Muscle of back (tissue), 11 donors: Measurements from ENCODE around the gene SLIT3. TPM values are rescaled to one million over a fixed set of nuclear protein-coding genes. Genes with fewer than 3 reads are reported as not detected.

Source experiments
- DNase-seq, 3 donors: peaks; one replicate each; pipeline versions ENCODE4 v3.0.0 to v3.0.0-alpha.2; 2013
- polyA plus RNA-seq, 10 donors: library from polyadenylated mRNA; unstranded; fragments of 120-200 nt; gene quantifications; one replicate each; pipeline ENCODE4 v1.2.1, GENCODE V29; 2013; ENCODE audit not compliant: insufficient read length in 10 of 10

The SLIT3 gene
- polyA plus RNA-seq, 10 donors, result 6.6 to 47.9 (median 10.4) TPM

DNA sequence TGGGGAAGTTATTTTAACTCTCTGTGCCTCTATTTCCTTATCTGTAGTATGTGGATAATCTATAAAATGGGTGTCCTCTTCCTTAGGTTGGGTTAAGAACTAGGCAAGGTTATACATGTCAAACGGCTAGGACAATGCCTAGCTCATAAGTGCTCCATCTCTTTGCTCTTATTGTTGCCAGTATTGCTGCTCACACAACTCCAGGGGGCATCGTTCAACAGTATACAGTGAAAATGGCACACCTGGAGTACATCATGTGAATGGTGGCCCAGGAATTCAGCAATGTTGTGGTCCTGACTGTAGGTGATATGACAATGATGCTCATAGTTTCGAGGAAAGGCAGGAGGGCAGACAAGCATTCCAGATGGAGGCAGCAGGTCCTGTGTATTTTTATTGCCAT, 30.1 kb downstream of the SLIT3 start:
- DNase-seq, result no peak

DNA sequence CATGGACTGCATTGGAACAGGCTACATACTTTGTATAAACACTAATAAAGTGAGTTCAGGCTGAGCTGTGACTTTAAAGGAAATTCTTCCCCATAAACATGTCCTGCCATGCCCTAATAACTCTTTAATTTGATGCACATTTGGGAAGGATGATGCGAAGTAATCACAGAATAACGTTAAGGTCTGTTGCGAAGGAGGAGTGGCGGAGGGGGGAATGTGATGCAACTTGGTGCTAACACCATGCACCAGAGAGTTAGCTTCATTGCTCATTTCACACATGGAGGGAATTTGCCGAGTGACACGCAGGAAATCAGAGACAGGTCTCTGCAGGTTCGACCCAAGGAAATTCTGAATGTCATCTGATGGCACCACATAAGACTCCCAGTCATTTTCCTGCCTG, 32.9 kb downstream of the SLIT3 start:
- DNase-seq, result peak in 1 of 3 donors; percentile 65

DNA sequence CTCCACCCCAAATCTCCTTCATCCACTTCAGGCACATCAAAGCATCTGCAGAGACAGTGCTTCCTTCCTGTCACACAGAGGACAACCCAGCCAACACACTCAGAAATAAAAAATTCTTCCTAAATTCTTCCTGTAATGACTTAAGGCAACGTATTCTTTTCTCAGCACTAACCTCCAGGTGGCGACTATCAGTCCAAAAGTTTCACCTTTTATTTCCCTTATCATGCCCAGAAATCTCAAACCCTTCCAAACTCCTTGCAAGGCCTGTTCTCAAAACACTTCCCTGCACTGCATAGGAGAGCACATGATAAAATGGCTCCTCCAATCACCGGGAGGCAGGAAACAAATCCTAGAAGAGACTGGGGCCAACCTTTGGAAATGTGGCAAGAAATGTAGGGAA, 35.1 kb downstream of the SLIT3 start:
- DNase-seq, result no peak

DNA sequence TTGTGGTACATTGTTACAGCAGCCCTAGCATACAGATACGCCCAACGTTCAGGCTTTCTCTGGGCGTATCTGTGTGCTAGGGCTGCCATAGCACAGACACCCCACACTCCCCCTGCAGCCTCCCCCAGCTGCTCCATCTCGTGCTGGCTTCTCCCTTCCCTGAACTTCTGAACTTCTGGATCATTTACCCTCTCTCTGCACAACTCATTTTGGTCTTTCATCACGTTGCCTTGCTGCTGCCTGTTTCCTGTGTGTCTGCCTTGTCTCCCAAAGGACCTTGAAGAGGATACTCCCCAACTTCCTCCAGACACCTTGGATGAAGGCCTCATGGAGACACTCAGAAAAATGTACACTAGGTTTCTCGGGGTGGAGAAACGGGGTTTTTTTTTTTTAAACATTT, 37.3 kb downstream of the SLIT3 start:
- DNase-seq, result peak in 1 of 3 donors; percentile 26

DNA sequence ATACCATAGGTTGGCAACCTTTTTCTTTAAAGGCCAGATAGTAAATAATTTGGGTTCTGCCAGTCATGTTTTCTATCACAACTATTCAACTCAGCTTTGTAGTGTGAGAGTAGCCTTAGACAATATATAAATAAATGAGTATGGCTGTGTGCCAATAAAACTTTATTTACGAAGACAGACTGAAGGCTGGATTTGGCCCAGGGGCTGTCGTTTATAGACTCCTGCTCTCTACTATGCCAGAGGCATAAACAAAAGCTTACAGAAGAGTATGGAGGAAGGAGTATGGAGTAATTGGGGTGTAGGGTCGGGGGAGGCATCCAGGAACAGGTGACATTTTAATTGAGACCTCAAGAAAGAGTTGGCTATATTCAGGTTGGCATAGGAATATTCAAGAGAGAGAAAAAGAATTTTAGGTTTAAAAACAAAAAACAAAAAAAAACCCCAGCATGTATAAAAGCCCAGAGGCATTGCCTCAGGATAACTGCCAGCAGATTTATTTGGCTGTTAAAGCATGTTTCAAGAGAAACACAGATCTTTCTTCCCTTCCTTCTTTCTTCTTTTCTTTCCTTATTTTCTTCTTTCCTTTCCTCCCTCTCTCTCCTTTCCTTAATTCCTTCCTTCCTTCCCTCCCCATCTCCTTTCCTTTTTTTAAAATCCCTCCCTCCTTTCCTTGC, 39.9 kb downstream of the SLIT3 start:
- peak in 2 of 3 donors; percentile 12 to 51 for DNase-seq

DNA sequence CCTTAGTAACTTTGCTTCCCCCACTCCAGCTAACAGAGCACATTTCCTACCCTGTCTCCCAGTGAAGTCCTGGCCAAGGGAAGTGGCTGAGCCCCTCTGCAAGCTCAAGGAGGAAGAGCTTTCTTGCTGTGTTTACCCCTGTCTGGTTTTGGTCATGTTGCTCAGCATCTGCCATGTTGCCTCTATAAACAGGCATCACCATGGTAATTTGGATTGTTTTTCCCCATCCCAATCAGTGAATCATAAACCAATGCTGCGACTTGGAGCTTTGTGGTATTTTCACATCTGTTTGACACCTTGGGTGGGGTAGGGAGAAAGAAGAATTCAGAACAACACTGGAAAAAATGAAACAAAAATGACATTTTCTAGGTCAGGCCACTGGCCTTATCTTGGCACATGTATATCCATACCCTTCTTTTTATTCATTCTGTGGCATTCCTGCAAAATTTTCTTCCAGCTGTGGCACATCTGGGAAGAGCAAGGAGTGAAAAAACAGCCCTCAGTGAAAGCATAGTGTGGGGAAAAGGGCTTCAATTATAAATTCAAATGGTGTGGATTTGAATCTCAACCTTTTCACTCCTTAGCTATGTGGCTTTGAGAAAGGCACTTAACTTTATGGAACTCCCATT, 42.5 kb downstream of the SLIT3 start:
- peak in 1 of 3 donors; percentile 61 for DNase-seq

DNA sequence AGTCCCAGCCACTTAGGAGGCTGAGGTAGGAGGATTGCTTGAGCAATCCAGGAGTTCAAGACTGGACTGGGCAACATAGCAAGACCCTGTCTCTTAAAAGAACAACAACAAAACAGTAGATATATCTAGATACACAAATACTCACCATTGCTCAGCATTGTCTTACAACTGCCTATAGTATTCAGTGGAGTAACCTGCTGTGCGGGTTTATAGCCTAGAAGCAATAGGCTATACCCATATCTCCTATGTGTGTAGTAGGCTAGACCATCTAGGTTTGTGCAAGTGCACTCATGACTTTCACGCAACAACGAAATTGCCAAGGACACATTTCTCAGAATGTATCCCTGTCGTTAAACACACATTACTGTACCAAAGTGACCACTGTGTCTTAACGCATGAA, 44.7 kb downstream of the SLIT3 start:
- no peak for DNase-seq

DNA sequence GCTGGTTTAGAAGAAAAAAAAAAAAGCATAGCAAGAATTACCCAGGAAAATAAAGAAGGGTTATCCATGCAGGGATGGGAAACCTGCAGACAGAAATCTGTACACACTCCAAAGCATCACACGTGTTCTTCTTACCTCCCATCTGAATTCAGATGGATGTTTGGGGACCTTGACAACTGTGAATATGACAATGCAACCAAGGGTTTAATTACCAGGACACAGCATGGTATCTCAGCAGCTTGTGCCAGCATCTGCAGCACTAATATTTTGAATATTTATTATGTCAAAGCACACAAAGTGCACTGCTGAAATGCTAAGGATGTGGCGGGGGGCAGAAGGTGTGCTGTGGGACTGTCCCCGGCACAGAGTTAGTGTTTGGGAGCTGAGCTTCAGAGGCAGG, 47.9 kb downstream of the SLIT3 start:
- DNase-seq, result no peak

DNA sequence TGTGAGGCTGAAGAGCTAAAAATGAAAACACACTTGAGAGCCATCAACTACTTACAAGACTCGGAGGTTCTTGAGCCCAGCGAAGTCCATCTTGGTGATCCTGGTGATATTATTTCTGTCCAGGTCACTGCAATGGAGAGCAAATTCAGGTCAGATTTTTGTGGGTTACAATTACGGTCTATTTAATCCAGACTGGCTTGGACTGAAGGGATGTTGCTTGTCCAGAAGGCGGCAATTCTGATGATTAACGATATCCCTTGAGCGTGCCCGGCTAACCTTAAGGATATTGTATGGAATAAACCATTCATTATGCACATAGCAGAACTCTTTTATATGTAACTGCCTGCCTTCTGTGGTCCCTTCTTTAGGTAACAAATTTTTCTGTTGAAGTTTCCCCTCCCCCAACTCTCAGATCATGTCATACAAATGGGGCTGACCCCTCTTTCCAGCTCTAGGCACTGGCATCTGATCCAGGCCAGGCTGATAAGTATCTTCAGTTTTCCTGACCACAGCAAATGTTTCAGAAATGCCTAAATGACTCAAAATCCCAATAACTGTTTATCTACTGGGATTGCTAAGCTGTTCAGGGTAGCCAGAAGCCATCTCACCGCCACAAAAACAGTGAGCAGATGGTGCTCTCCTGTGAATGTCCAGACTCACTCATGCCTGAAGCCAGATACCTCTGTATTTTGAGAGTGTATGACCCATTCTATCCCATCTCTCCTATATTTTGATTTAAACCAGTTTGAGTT, 49.4 kb downstream of the SLIT3 start:
- peak in 1 of 3 donors; percentile 20 for DNase-seq

DNA sequence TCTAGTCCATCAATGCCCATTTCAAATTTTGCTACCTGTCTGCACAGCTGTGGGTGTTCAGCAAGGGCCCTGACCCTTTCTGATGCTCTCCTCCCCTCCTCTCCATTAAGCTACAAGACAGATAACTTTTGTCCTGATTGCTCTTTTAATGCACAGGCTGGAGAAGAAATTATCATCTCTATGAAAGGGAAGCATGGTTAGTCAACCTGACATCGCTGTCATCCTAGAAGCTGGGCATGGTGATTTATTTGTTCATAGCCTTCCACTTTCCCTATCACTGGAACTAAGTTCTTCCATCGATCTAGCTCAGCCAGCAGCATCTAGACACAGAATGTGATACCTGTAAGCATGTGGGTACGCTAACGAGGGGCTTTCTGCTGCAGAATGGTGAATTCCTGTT, 50.1 kb downstream of the SLIT3 start:
- DNase-seq, result no peak

DNA sequence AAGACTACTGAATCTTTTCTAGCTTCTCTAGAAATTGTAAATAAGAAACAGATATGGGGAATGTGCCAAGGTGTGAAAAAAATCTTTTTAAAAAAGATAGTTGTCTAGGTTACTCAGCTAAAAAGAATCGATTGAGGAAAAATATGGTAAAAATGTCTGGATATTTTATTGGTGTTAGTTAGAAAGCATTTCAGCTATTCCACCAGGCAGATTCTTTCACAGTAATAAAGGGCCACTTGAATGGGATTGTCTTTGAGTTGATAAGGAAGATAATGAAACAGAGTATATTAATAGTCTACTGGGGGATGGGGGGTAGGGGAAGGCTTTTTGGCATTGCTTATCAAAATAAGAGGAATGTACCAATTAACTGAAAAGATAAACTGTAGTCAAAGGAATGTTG, 51.9 kb downstream of the SLIT3 start:
- DNase-seq, result peak in 2 of 3 donors; percentile 15 to 28

DNA sequence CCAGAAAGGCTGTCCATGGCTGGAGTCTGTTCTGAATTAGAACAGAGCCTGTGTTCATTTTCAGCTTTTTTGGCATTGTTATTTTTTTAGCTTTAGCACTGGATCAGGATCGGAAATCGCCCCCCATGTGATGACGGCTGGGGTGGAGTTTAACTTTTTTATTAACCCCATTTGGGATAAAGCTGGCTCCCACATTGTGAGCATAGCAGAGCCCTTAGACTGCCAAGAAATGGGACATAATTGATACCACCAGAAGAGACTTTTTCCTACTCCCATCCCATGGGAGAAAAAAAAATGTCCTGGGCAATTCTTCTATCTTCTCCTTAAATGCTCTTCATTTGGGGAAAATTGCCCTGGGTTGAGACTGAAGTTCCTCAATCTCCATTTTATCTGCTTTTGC, 52.4 kb downstream of the SLIT3 start:
- DNase-seq, result peak; percentile 27 to 73 (median 62)

DNA sequence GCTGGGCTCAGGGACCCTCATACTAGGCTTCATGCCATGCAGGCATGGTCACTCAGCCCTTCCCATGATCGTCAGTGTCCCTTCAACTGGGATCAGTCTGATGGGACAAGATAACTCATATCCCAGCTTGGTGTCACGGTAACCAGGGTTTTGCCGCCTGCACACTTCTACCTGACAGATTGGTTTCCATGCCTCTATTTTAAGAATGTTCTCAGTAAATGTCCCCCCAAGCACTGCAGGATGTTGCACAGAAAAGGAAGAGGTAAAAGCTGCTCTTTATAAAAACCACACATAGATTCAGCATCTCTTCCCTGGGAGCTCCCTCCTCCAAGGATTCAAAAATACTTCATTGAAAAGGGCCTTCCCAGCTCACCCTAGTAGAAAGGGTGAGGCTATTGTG, 56.1 kb downstream of the SLIT3 start:
- DNase-seq, result no peak

DNA sequence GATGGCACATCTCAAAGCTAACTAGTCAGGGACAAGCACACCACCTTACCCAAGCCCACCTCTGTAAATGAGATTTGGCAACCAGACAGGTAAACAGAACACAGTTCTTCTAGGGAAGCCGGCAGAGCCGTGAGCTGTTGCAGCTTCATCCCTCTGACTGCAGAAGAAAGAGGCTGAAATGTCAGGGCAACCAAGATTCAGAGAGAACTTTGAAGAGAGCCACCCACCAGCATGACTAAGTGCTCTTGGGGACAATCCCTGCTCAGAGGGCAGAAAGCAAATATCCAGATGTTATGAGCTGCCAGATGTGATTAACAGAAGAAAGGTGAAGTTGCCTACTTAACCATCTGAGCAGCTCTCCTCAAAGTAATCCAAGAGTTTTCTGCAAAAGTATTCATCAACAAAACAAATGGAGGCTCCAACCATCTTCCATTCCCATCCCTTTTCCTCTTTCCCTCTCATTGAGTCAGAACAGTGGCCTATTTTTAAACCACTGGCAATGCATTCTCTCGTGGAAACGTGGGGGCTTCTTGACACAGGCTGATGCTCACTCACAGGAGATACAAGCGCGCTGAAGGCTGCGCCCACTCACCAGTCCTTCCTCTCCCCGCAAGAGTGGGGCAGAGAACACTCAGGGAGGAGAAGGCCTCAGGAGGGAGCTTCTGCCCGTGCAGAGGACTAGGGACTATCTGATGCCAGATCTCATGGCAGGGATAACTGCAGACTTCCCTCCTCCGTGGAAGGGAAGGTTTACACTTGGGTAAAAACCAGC, 57.1 kb downstream of the SLIT3 start:
- DNase-seq, result no peak

DNA sequence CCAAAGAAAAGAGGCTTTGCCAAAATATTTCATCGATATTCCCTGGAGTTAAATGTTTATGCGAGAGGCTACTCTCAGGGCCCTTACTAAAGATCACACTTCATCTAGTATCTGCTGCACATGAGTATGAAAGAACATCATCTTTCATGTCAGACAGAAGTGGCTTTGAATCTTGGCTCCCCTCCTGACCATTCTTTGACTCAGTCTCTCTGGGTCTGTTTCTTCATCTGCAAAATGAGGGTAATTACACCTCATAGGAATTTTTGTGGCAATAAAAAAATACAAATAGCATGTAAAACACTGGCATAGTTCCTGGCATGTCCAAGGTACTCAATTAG, 58.1 kb downstream of the SLIT3 start:
- DNase-seq, result no peak

DNA sequence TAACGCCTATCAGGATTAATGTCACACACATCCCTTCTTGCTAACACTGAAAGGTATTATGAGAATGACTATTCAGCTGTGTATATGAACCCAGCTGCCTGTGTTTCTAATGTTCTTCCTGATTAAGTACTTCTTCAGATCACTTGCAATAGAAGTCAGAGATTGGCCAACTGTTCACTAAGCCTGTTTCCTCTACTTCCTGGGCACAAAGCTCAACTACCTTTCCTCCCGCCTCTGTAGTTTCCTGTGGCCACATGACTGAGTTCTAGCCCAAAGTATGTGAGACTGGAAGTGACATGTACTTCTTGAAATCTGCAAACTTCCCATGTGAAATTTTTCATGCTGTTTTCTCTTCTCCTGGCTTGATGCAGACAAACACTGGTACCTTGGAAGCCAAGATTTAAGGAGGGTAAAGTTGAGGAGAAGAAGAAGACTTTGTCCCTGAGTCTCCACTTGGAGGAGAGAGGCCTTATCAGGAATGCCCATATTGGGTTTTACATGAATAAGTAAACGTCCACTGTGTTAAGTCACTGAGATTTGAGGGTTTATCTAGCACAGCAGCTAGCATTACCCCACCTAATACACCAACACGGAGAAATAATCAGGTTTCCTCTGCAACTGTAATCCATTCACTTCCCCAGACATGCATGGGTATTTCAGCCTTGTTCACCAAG, 58.6 kb downstream of the SLIT3 start:
- no peak for DNase-seq

DNA sequence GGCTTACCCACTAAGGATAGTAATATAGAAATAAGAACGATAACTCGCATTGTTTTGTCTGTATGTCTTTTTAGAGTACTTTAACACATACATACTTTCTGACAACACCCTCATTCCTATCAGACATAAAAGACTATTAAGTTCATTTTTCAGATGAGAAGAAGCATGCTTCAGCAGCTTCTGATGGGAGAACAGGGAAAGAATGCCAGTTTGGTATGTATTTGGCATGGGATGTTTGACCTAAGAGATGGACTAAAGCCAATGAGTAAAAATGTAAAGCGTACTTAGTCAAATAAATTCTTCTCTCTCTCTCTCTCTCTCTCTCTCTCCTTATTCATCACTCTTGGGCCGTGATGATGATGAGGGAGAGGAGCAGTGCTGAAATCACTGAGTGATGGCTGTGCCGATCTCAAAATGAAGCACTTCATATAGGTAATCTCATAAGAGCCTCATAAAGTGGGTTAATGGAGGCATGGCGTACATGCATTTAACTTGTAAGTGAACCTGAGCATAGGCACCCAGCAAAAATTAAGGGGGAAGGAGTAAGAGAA, 71.5 kb downstream of the SLIT3 start:
- DNase-seq, result peak in 1 of 3 donors; percentile 38

DNA sequence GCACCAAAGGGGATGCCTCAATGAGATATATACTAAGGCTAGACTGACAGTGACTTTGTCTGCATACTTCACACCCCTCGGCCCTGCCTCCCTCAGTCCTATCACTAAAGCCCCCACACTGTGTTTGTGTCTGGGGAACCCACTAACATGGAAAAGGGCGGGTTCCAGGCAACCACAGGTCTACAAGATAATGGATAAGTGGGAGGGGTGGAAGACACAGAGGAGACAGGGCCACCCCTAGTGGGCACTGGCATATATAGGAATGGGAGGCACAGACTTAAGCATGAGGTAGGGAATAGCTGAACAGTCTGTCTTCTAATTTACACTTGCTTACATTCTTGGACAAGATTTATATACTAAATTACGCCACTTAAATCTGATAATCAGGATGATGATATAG, 74.0 kb downstream of the SLIT3 start:
- no peak for DNase-seq

DNA sequence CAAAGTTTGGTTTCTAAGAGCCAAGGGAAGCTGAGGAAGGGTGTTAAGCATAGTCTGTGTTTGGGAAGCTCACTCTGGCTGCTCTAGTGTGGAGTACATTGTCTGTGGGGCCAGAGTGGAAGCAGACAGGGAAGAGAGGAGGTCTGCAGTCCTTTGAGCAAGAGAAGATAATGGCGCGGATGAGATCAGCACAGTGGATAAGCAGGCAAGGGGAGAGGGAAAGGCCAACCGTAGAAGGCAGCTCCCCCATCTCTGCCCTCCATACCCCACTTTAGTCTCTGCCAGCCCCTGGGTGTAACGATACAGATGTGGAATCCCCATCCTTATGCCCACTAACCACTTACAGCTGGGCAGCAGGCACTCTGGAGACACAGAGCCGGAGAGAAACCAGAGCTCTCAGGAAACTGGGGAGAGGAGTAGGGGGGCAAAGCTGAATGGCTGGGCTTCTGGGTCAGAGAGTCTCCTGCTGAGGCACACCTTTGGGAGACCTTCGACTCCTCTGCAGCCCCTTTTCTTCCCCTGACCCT, 75.0 kb downstream of the SLIT3 start:
- DNase-seq, result no peak

DNA sequence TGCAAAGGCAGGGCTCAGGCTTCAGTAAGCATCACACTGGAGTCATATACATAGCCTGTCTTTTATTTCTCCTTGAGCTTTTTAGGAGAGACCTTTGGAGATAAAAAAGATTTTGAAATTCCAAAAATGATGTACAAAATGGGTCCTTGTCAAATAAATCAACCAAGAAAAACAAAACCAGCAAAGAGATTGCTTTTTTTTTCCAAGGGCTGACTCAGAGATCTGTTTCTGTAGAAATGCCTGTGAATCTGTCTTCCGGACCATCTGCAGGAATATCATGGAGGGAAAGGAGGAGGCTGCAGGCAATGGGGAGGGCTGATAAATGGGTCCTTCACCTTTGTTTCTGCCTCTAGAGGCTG, 77.4 kb downstream of the SLIT3 start:
- DNase-seq, result peak in 1 of 3 donors; percentile 43

DNA sequence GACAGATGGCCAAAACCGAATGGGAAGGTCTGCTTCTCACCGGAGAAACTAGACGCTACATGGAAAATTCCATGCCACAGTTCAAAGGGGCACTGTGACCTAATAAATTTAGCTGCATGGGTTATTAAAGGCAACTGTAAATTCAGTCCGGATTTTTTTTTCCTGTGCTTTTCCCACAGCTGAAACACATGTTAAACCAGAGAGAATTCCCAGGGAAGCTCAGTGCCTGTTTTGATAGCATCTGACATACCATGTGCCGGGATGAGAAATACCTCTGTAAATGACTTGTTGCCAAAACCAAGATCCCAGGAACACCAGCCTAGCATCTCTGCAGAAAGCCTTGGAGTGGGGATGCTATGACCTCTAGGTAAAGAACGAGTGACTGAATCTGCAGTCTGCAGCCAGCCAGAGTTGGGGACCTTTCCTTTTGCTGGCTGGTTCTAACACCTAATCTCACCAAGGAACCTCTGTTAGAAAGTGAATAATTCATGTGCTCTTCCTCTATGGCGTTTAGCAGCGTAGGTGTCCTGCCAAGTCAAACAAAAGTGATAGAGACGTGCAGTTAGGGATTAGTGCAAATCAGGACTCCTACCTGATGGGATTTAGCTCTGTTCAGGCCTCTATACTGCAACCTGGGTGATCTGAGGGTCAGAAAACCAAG, 77.9 kb downstream of the SLIT3 start:
- peak in 1 of 3 donors; percentile 16 for DNase-seq
